ENCODE results near the gene RPL6.
"Not testable (repeated sequence)": the region's sequence is repeated elsewhere in the genome, so short reads cannot be mapped to it uniquely, and the experiment has no call there.

RPL6 gene

DNA sequence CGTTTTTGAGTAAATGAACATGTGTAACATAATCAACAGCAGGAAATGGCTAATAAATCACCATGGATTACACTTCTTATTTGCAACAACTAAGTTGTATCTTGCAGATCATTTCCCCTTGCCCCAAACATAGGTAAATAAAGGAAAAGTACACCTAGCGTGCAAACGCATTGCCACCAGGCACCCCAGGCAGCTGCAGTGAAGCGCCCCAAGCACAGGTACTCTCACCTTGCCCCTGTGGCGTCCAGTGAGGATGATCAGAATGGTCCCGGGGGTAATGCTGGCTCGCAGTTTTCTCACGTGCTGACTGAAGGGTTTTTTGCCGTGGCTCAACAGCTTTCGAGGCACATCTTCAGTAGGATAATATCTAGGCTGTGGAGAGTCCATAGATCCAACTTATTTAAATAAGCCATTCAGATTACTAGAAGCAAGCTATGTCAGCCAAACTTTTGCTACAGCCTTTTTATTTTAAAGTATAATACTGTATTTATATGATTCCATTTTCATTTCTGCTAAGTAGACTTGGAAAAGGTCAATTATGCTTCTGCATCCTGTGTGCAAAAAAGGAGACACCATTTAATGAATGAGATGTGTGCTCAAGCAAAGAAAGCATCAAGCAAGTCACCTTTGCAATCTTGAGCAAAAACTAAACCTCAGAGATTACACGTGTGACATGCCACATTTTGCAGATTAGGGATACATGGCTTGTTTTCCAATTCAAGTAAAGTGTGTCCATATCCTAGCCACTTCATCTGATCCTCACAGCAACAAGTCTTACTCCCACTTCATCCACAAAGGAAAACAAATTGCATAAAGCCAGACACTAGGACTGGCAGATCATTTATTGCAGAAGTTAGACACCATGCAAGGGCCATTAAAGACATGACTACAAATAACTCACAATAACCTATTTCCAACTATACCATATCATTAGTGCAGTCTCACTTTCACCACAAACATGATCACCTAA lies 2.6 kb downstream of the RPL6 start:
- no peak for DNase-seq (ENCODE audit: low read depth)
- TF ChIP-seq, protein P1, sequence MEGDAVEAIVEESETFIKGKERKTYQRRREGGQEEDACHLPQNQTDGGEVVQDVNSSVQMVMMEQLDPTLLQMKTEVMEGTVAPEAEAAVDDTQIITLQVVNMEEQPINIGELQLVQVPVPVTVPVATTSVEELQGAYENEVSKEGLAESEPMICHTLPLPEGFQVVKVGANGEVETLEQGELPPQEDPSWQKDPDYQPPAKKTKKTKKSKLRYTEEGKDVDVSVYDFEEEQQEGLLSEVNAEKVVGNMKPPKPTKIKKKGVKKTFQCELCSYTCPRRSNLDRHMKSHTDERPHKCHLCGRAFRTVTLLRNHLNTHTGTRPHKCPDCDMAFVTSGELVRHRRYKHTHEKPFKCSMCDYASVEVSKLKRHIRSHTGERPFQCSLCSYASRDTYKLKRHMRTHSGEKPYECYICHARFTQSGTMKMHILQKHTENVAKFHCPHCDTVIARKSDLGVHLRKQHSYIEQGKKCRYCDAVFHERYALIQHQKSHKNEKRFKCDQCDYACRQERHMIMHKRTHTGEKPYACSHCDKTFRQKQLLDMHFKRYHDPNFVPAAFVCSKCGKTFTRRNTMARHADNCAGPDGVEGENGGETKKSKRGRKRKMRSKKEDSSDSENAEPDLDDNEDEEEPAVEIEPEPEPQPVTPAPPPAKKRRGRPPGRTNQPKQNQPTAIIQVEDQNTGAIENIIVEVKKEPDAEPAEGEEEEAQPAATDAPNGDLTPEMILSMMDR (conservative IDR thresholded peaks at IDR 0.05; ENCODE audit: low read length) = no peak
- H3K4me3 ChIP-seq (ENCODE audit: low read length) = no peak overlapping the region

DNA sequence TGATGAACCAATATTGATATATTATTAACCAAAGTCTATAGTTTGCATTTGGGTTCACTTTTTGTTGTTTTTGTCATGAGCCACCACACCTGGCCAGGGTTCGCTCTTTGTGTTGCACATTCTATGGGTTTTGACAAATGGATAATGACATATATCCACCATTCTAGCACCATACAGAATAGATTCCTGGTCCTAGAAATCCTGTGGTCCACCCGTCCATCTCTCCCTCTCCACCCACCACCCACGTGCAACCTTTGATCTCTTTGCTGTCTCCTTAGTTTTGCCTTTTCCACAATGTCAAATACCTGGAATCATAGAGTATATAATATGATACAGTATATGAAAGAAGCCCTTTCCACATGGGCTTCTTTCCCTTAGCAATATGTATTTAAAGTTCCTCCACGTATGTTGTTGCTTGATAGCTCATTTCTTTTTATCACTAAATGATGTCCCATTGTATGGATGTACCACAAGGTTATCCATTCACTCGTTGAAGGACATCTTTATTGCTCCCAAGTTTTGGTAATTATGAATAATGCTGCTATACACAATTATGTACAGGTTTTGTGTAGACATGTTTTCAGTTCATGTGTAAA lies 7.4 kb downstream of the RPL6 start:
- no peak for DNase-seq (ENCODE audit: low read depth)
- TF ChIP-seq, protein P1 (conservative IDR thresholded peaks at IDR 0.05; ENCODE audit: low read length) = no peak
- no peak overlapping the region for H3K4me3 ChIP-seq (ENCODE audit: low read length)

DNA sequence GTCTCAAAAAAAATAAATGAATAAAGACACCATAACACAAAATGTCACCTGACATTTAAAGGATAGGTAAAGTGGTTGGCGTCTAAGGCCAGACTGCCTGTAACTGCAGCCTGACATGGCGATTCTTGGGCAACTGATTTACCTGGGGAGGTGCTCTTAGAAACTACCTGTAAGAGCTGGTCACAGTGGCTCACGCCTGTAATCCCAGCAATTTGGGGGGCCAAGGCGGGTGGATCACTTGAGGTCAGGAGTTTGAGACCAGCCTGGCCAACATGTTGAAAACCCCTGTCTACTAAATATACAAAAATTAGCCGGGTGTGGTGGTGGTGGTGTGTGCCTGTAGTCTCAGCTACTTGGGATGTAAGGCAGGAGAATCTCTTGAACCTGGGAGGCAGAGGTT lies 8.4 kb downstream of the RPL6 start:
- TF ChIP-seq, protein P1 (conservative IDR thresholded peaks at IDR 0.05; ENCODE audit: low read length) = no peak
- no peak for DNase-seq (ENCODE audit: low read depth)

DNA sequence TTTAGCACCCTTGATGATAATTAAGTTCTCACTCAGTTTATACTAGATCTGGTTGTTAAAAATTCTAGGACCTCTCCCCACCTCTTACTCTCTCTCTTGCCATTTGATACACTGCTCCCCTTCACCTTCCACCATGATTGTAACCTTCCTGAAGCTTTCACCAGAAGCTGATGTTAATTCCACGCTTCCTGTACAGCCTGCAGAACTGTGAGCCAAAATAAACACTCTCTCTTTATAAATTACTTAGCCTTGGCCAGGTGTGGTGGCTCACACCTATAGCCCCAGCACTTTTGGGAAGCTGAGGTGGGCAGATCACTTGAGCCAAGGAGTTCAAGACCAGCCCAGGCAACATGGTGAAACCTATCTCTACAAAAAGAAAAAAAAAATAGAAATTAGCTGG lies 16.1 kb downstream of the RPL6 start:
- no peak for DNase-seq (ENCODE audit: low read depth)
- TF ChIP-seq, protein P1 (conservative IDR thresholded peaks at IDR 0.05; ENCODE audit: low read length) = no peak
- no peak overlapping the region for H3K4me3 ChIP-seq (ENCODE audit: low read length)

More for the DNA sequence above, 8.4 kb downstream of the RPL6 start:
- no peak overlapping the region for H3K4me3 ChIP-seq (ENCODE audit: low read length)

DNA sequence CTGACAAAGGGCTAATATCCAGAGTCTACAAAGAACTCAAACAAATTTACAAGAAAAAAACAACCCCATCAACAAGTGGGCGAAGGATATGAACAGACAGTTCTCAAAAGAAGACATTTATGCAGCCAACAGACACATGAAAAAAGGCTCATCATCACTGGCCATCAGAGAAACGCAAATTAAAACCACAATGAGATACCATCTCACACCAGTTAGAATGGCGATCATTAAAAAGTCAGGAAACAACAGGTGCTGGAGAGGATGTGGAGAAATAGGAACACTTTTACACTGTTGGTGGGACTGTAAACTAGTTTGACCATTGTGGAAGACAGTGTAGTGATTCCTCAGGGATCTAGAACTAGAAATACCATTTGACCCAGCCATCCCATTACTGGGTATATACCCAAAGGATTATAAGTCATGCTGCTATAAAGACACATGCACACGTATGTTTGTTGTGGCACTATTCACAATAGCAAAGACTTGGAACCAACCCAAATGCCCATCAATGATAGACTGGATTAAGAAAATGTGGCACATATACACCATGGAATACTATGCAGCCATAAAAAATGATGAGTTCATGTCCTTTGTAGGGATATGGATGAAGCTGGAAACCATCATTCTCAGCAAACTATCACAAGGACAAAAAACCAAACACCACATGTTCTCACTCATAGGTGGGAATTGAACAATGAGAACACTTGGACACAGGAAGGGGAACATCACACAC lies 19.3 kb downstream of the RPL6 start:
- DNase-seq (ENCODE audit: low read depth); H3K4me3 ChIP-seq (ENCODE audit: low read length): not testable (repeated sequence)

DNA sequence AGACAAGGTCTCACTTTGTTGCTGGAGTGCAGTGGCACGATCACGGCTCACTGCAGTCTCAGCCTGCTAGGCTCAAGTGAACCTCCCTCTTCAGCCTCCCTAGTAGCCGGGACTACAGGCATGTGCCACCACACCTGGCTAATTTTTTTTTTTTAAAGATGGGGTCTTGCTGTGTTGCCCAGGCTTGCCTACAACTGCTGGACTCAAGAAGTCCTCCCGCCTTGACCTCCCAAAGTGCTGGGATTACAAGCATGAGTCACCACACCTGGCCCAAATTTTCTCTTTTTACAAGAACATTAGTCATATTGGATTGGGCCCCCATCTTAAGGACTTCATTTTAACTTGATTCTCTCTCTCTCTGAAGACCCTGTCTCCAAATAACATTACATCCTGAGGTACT lies 20.2 kb downstream of the RPL6 start:
- H3K4me3 ChIP-seq (ENCODE audit: low read length) = no peak overlapping the region
- DNase-seq (ENCODE audit: low read depth) = no peak
- TF ChIP-seq, protein P1 (conservative IDR thresholded peaks at IDR 0.05; ENCODE audit: low read length) = no peak

DNA sequence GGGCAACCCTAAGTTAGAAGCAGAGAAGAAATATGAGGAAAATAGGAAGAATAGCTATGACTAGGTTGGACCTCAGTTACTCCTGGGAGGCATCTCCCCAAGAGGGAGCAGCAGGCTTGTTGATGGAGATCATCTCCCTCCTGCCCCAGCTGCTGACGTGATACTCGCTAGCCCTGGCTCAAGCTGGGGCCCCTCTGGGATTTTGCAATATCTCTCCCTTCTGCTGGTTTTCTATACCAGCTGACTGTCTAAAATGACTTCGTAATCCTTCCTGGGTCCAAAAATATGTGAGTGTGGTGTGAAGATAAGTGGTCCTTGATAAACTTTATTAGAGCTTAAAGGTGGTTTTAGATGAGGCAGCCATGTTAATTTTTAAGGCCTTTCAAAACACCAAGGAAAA lies 22.7 kb downstream of the RPL6 start:
- no peak overlapping the region for H3K4me3 ChIP-seq (ENCODE audit: low read length)
- DNase-seq (ENCODE audit: low read depth) = peak; percentile 75
- TF ChIP-seq, protein P1 (conservative IDR thresholded peaks at IDR 0.05; ENCODE audit: low read length) = no peak
